HEK293 (cell line): ENCODE results near the gene CEND1.
A peak's percentile ranks its signal among the peaks of the same experiment; 100 is the strongest.

ENCODE experiments used
- OVOL3 ChIP-seq: fragments of 450-650 bp; formaldehyde crosslinking; IDR thresholded peaks from 2 replicates; pipeline ENCODE4 v1.5.1; 2016; ENCODE audit warnings: missing biosample characterization, missing genetic modification characterization
- SP2 ChIP-seq: fragments of 450-650 bp; formaldehyde crosslinking; IDR thresholded peaks from 2 replicates; pipeline ENCODE4 v1.5.1; 2016; ENCODE audit warnings: missing biosample characterization, missing genetic modification characterization
- SP7 ChIP-seq: fragments of 450-650 bp; formaldehyde crosslinking; IDR thresholded peaks from 2 replicates; pipeline ENCODE4 v1.5.1; 2016; ENCODE audit warnings: missing biosample characterization, missing genetic modification characterization
- YY2 ChIP-seq: fragments of 450-650 bp; formaldehyde crosslinking; IDR thresholded peaks from 2 replicates; pipeline ENCODE4 v1.5.1; 2016; ENCODE audit warnings: missing biosample characterization, missing genetic modification characterization
- ZBTB1 ChIP-seq: fragments of 450-650 bp; formaldehyde crosslinking; IDR thresholded peaks from 2 replicates; pipeline ENCODE4 v1.5.1; 2016; ENCODE audit warnings: missing biosample characterization, missing genetic modification characterization
- ZNF211 ChIP-seq: fragments of 450-650 bp; formaldehyde crosslinking; IDR thresholded peaks from 2 replicates; pipeline ENCODE4 v1.5.1; 2016; ENCODE audit warnings: low read depth, missing biosample characterization, missing genetic modification characterization
- ZNF23 ChIP-seq: fragments of 450-650 bp; formaldehyde crosslinking; IDR thresholded peaks from 2 replicates; pipeline ENCODE4 v1.5.1; 2016; ENCODE audit warnings: missing biosample characterization, missing genetic modification characterization, borderline replicate concordance
- ZNF335 ChIP-seq: fragments of 450-650 bp; formaldehyde crosslinking; conservative IDR thresholded peaks from 2 replicates; pipeline ENCODE4 v1.5.1; 2016; ENCODE audit warnings: missing biosample characterization, missing genetic modification characterization
- ZNF37A ChIP-seq: fragments of 450-650 bp; IDR thresholded peaks from 2 replicates; pipeline ENCODE4 v1.5.1; 2018; ENCODE audit warnings: missing biosample characterization, missing genetic modification characterization
- ZNF501 ChIP-seq: fragments of 450-650 bp; formaldehyde crosslinking; IDR thresholded peaks from 2 replicates; pipeline ENCODE4 v1.5.1; 2016; ENCODE audit warnings: missing biosample characterization, missing genetic modification characterization
- ZNF521 ChIP-seq: fragments of 450-650 bp; formaldehyde crosslinking; IDR thresholded peaks from 2 replicates; pipeline ENCODE4 v1.5.1; 2017; ENCODE audit warnings: missing biosample characterization, mild to moderate bottlenecking, missing genetic modification characterization
- ZNF548 ChIP-seq: fragments of 450-650 bp; formaldehyde crosslinking; IDR thresholded peaks from 2 replicates; pipeline ENCODE4 v1.5.1; 2016; ENCODE audit warnings: missing biosample characterization, missing genetic modification characterization
- ZNF621 ChIP-seq: fragments of 450-650 bp; formaldehyde crosslinking; IDR thresholded peaks from 2 replicates; pipeline ENCODE4 v1.5.1; 2017; ENCODE audit warnings: missing biosample characterization, missing genetic modification characterization
- ZXDB ChIP-seq: fragments of 450-650 bp; formaldehyde crosslinking; IDR thresholded peaks from 2 replicates; pipeline ENCODE4 v1.5.1; 2016; ENCODE audit warnings: missing biosample characterization, missing genetic modification characterization
- TF ChIP-seq, protein P1 (sequence below): fragments of 450-650 bp; IDR thresholded peaks from 2 replicates; pipeline ENCODE4 v1.5.1; 2018; ENCODE audit warnings: missing biosample characterization, mild to moderate bottlenecking, missing genetic modification characterization
- TF ChIP-seq, protein P2 (sequence below): fragments of 450-650 bp; formaldehyde crosslinking; IDR thresholded peaks from 2 replicates; pipeline ENCODE4; 2016; ENCODE audit warnings: missing biosample characterization, missing genetic modification characterization
- TF ChIP-seq, protein P3 (sequence below): fragments of 450-650 bp; formaldehyde crosslinking; IDR thresholded peaks from 2 replicates; pipeline ENCODE4 v1.5.1; 2016; ENCODE audit warnings: missing biosample characterization, missing genetic modification characterization
- TF ChIP-seq, protein P4 (sequence below): fragments of 450-650 bp; formaldehyde crosslinking; IDR thresholded peaks from 2 replicates; pipeline ENCODE4 v1.5.1; 2016; ENCODE audit warnings: missing biosample characterization, missing genetic modification characterization
- TF ChIP-seq, protein P5 (sequence below): fragments of 450-650 bp; formaldehyde crosslinking; IDR thresholded peaks from 2 replicates; pipeline ENCODE4 v1.5.1; 2016; ENCODE audit warnings: missing biosample characterization, missing genetic modification characterization
- TF ChIP-seq, protein P6 (sequence below): fragments of 450-650 bp; formaldehyde crosslinking; IDR thresholded peaks from 2 replicates; pipeline ENCODE4 v1.5.1; 2017; ENCODE audit warnings: missing biosample characterization, missing genetic modification characterization

The CEND1 gene

DNA sequence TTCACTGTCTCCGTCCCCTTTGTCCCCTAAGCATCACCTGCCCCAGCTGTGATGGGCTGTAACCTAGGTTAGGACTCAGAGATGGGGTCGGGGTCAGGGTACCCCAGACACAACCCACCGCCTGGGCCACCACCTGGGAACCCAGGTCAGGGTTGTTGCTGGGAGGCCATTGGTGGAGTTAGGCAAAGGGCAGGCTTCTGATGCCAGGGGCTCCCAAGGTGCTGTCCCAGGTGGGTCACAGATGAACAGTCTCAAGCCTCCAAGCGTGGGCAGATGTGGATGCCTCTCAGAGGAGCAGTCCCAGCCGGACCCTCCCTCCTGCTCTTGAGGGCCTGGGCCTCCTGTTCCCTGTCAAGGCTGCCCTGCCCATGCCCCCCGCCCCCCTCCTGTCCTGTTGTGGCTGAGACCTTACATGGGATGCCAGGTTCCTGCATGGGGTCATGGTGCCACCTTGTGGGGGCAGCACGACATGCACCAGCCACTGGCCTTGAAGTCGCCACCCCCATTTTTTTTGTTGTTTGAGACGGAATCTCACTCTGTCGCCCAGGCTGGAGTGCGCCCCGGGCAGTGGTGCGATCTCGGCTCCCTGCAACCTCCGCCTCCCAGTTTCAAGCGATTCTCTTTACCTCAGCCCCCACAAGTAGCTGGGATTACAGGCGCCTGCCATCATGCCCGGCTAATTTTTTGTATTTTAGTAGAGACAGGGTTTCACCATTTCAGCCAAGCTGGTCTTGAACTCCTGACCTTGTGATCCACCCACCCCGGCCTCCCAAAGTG, 24.7 kb downstream of the CEND1 start (continued):
- TF ChIP-seq, protein P1, sequence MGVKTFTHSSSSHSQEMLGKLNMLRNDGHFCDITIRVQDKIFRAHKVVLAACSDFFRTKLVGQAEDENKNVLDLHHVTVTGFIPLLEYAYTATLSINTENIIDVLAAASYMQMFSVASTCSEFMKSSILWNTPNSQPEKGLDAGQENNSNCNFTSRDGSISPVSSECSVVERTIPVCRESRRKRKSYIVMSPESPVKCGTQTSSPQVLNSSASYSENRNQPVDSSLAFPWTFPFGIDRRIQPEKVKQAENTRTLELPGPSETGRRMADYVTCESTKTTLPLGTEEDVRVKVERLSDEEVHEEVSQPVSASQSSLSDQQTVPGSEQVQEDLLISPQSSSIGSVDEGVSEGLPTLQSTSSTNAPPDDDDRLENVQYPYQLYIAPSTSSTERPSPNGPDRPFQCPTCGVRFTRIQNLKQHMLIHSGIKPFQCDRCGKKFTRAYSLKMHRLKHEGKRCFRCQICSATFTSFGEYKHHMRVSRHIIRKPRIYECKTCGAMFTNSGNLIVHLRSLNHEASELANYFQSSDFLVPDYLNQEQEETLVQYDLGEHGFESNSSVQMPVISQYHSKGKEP (tag by site-specific recombination) = no peak
- TF ChIP-seq, protein P2, sequence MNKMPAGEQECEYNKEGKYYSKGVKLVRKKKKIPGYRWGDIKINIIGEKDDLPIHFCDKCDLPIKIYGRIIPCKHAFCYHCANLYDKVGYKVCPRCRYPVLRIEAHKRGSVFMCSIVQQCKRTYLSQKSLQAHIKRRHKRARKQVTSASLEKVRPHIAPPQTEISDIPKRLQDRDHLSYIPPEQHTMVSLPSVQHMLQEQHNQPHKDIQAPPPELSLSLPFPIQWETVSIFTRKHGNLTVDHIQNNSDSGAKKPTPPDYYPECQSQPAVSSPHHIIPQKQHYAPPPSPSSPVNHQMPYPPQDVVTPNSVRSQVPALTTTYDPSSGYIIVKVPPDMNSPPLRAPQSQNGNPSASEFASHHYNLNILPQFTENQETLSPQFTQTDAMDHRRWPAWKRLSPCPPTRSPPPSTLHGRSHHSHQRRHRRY (tag by site-specific recombination) = no peak
- no peak for TF ChIP-seq ZNF23 (tag by site-specific recombination)
- no peak for TF ChIP-seq ZNF621 (tag by site-specific recombination)
- TF ChIP-seq, protein P3, sequence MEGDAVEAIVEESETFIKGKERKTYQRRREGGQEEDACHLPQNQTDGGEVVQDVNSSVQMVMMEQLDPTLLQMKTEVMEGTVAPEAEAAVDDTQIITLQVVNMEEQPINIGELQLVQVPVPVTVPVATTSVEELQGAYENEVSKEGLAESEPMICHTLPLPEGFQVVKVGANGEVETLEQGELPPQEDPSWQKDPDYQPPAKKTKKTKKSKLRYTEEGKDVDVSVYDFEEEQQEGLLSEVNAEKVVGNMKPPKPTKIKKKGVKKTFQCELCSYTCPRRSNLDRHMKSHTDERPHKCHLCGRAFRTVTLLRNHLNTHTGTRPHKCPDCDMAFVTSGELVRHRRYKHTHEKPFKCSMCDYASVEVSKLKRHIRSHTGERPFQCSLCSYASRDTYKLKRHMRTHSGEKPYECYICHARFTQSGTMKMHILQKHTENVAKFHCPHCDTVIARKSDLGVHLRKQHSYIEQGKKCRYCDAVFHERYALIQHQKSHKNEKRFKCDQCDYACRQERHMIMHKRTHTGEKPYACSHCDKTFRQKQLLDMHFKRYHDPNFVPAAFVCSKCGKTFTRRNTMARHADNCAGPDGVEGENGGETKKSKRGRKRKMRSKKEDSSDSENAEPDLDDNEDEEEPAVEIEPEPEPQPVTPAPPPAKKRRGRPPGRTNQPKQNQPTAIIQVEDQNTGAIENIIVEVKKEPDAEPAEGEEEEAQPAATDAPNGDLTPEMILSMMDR = peak; percentile 83
- no peak for TF ChIP-seq ZNF501 (tag by site-specific recombination)
- no peak for TF ChIP-seq ZNF521
- TF ChIP-seq ZBTB1 = no peak
- TF ChIP-seq SP2 (tag by site-specific recombination) = no peak
- TF ChIP-seq, protein P4, sequence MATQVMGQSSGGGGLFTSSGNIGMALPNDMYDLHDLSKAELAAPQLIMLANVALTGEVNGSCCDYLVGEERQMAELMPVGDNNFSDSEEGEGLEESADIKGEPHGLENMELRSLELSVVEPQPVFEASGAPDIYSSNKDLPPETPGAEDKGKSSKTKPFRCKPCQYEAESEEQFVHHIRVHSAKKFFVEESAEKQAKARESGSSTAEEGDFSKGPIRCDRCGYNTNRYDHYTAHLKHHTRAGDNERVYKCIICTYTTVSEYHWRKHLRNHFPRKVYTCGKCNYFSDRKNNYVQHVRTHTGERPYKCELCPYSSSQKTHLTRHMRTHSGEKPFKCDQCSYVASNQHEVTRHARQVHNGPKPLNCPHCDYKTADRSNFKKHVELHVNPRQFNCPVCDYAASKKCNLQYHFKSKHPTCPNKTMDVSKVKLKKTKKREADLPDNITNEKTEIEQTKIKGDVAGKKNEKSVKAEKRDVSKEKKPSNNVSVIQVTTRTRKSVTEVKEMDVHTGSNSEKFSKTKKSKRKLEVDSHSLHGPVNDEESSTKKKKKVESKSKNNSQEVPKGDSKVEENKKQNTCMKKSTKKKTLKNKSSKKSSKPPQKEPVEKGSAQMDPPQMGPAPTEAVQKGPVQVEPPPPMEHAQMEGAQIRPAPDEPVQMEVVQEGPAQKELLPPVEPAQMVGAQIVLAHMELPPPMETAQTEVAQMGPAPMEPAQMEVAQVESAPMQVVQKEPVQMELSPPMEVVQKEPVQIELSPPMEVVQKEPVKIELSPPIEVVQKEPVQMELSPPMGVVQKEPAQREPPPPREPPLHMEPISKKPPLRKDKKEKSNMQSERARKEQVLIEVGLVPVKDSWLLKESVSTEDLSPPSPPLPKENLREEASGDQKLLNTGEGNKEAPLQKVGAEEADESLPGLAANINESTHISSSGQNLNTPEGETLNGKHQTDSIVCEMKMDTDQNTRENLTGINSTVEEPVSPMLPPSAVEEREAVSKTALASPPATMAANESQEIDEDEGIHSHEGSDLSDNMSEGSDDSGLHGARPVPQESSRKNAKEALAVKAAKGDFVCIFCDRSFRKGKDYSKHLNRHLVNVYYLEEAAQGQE = 0 out of 2 replicates have a peak, but pooled peaks have one; percentile 21
- TF ChIP-seq ZXDB = no peak
- TF ChIP-seq OVOL3 (tag by site-specific recombination) = no peak
- no peak for TF ChIP-seq YY2 (tag by site-specific recombination)
- no peak for TF ChIP-seq ZNF37A (tag by site-specific recombination)
- TF ChIP-seq ZNF335 (tag by site-specific recombination) = no peak
- TF ChIP-seq, protein P5, sequence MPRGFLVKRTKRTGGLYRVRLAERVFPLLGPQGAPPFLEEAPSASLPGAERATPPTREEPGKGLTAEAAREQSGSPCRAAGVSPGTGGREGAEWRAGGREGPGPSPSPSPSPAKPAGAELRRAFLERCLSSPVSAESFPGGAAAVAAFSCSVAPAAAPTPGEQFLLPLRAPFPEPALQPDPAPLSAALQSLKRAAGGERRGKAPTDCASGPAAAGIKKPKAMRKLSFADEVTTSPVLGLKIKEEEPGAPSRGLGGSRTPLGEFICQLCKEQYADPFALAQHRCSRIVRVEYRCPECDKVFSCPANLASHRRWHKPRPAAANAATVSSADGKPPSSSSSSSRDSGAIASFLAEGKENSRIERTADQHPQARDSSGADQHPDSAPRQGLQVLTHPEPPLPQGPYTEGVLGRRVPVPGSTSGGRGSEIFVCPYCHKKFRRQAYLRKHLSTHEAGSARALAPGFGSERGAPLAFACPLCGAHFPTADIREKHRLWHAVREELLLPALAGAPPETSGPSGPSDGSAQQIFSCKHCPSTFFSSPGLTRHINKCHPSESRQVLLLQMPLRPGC = no peak
- no peak for TF ChIP-seq SP7 (tag by site-specific recombination)
- TF ChIP-seq ZNF548 (tag by site-specific recombination) = no peak
- TF ChIP-seq ZNF211 (tag by site-specific recombination) = no peak
- TF ChIP-seq, protein P6, sequence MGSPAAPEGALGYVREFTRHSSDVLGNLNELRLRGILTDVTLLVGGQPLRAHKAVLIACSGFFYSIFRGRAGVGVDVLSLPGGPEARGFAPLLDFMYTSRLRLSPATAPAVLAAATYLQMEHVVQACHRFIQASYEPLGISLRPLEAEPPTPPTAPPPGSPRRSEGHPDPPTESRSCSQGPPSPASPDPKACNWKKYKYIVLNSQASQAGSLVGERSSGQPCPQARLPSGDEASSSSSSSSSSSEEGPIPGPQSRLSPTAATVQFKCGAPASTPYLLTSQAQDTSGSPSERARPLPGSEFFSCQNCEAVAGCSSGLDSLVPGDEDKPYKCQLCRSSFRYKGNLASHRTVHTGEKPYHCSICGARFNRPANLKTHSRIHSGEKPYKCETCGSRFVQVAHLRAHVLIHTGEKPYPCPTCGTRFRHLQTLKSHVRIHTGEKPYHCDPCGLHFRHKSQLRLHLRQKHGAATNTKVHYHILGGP (tag by site-specific recombination) = no peak
